Stimulated activated CD4-positive, alpha-beta T cell treated with anti-CD3 and anti-CD28 coated beads, Interleukin-2, amount 100 ng/mL, for 24 hours (primary cell): ENCODE measurements around the gene MORC1.
"Not testable (repeated sequence)": the region's sequence is repeated elsewhere in the genome, so short reads cannot be mapped to it uniquely, and the experiment has no call there.

Source experiments
- DNase-seq, 2 donors: peaks; one replicate each; pipeline ENCODE4 v3.0.0-alpha.2; 2020

MORC1 gene

GRCh38 chr3:109117939-109118338 lies at the start of gene MORC1:
MORC1 (minus strand) TSS chr3:109118134; CDS start chr3:109118059, 75 bp downstream.
- DNase-seq = no peak

GRCh38 chr3:109165905-109166304 lies 48.0 kb upstream of the MORC1 start:
- no peak for DNase-seq

GRCh38 chr3:109161487-109162123 lies 43.7 kb upstream of the MORC1 start:
- DNase-seq = no peak

- DNase-seq = no peak
Observed at GRCh38 chr3:109155828-109156227, 37.9 kb upstream of the MORC1 start.

GRCh38 chr3:109154979-109155378 lies 37.0 kb upstream of the MORC1 start:
- DNase-seq = no peak

- DNase-seq = no peak
Observed at GRCh38 chr3:109152320-109152719, 34.4 kb upstream of the MORC1 start.

GRCh38 chr3:109149078-109149477 lies 31.1 kb upstream of the MORC1 start:
- DNase-seq = no peak

GRCh38 chr3:109143646-109144045 lies 25.7 kb upstream of the MORC1 start:
- DNase-seq = no peak

GRCh38 chr3:109140318-109140717 lies 22.4 kb upstream of the MORC1 start:
- DNase-seq = no peak

- DNase-seq = no peak
Observed at GRCh38 chr3:109137761-109138160, 19.8 kb upstream of the MORC1 start.

- DNase-seq = no peak
Observed at GRCh38 chr3:109136523-109136922, 18.6 kb upstream of the MORC1 start, which contains the start of gene C3orf85. C3orf85 (plus strand) TSS chr3:109136719; CDS start chr3:109136848, 129 bp downstream.

GRCh38 chr3:109133474-109133816 lies 15.5 kb upstream of the MORC1 start:
- not testable (repeated sequence) for DNase-seq

GRCh38 chr3:109132801-109133473 lies 15.0 kb upstream of the MORC1 start:
- no peak for DNase-seq

- DNase-seq = no peak
Observed at GRCh38 chr3:109131276-109131675, 13.3 kb upstream of the MORC1 start.

- no peak for DNase-seq
Observed at GRCh38 chr3:109127553-109127952, 9.6 kb upstream of the MORC1 start.

GRCh38 chr3:109125902-109126301 lies 8.0 kb upstream of the MORC1 start:
- no peak for DNase-seq

- no peak for DNase-seq
Observed at GRCh38 chr3:109122690-109123089, 4.8 kb upstream of the MORC1 start.

GRCh38 chr3:109118584-109118983 lies 650 bp upstream of the MORC1 start:
- no peak for DNase-seq

GRCh38 chr3:109116031-109116430 lies 1.9 kb downstream of the MORC1 start:
- no peak for DNase-seq

- no peak for DNase-seq
Observed at GRCh38 chr3:109115451-109115850, 2.5 kb downstream of the MORC1 start.

- DNase-seq = no peak
Observed at GRCh38 chr3:109114746-109115145, 3.2 kb downstream of the MORC1 start.

GRCh38 chr3:109112946-109113760 lies 4.8 kb downstream of the MORC1 start:
- DNase-seq = no peak

GRCh38 chr3:109109574-109109973 lies 8.4 kb downstream of the MORC1 start:
- DNase-seq = no peak

- DNase-seq = no peak
Observed at GRCh38 chr3:109098079-109098644, 19.8 kb downstream of the MORC1 start.
